Tibial nerve (tissue), 3 donors: ENCODE measurements around the gene ANXA2.

ENCODE experiments used
- POLR2A ChIP-seq, 2 donors: fragments of 450-650 bp; IDR thresholded peaks; one replicate each; pipeline ENCODE4 v1.6.1; 2017; ENCODE audit warnings: antibody characterized with exemption in 2 of 2, mild to moderate bottlenecking in 2 of 2, moderate library complexity in 2 of 2
- TF ChIP-seq, protein P1 (sequence below), 5 experiments: fragments of 200-600 bp in 3 of 5; fragments of 450-650 bp in 2 of 5; sonication (generic) in 3 of 5; IDR thresholded peaks; one replicate each; pipeline ENCODE4 v1.5.1; 2016 to 2019; ENCODE audit warnings: antibody characterized with exemption in 5 of 5, mild to moderate bottlenecking in 3 of 5, moderate library complexity in 2 of 5

GRCh38 chr15:60384526-60385126, 13.2 kb downstream of the ANXA2 start:
- TF ChIP-seq POLR2A (IDR thresholded peaks at IDR 0.05): no peak
- TF ChIP-seq, protein P1, sequence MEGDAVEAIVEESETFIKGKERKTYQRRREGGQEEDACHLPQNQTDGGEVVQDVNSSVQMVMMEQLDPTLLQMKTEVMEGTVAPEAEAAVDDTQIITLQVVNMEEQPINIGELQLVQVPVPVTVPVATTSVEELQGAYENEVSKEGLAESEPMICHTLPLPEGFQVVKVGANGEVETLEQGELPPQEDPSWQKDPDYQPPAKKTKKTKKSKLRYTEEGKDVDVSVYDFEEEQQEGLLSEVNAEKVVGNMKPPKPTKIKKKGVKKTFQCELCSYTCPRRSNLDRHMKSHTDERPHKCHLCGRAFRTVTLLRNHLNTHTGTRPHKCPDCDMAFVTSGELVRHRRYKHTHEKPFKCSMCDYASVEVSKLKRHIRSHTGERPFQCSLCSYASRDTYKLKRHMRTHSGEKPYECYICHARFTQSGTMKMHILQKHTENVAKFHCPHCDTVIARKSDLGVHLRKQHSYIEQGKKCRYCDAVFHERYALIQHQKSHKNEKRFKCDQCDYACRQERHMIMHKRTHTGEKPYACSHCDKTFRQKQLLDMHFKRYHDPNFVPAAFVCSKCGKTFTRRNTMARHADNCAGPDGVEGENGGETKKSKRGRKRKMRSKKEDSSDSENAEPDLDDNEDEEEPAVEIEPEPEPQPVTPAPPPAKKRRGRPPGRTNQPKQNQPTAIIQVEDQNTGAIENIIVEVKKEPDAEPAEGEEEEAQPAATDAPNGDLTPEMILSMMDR (IDR thresholded peaks at IDR 0.05): no peak
